Measurements from ENCODE around the gene IZUMO2.

- TF ChIP-seq CTCF (IDR thresholded peaks at IDR 0.05) (no peak), ZFX (IDR thresholded peaks at IDR 0.05; ENCODE audit: borderline replicate concordance) (no peak)
These were observed 33.3 kb upstream of the IZUMO2 start for GRCh38 chr19:50196322-50196932.

Measured in 22Rv1 (cell line).